Astrocyte (in vitro differentiated cells and primary cell): ENCODE data around the gene LPCAT3. TPM values are rescaled to one million over a fixed set of nuclear protein-coding genes. Genes with fewer than 3 reads are reported as not detected.

Experiments
- DNase-seq: peaks from one replicate; pipeline ENCODE4 v3.0.0-alpha.2; 2010; ENCODE audit warnings: low read depth
- FAIRE-seq: peaks from 2 replicates; lab custom pipeline; 2011; peaks lifted over from hg19 to GRCh38; lab: Jason Lieb, UNC
- H2AFZ ChIP-seq: 2 replicates; pipeline ENCODE4 v1.6.0; 2012; ENCODE audit warnings: low read depth, low read length, inconsistent platforms
- H3K27ac ChIP-seq: 2 replicates; pipeline ENCODE4 v1.5.1; 2011; ENCODE audit warnings: low read depth, low read length, inconsistent platforms
- H3K27me3 ChIP-seq: 2 replicates; pipeline ENCODE4 v1.6.0; 2011; ENCODE audit warnings: low read length, inconsistent platforms; ENCODE audit not compliant: insufficient read depth
- H3K36me3 ChIP-seq: 2 replicates; pipeline ENCODE4 v1.5.1; 2011; ENCODE audit warnings: low read length, inconsistent platforms; ENCODE audit not compliant: insufficient read depth
- H3K4me1 ChIP-seq: 2 replicates; pipeline ENCODE4 v1.5.1; 2011; ENCODE audit warnings: low read length, inconsistent platforms; ENCODE audit not compliant: insufficient read depth
- H3K4me2 ChIP-seq: 2 replicates; pipeline ENCODE4 v1.6.0; 2012; ENCODE audit warnings: low read length, inconsistent platforms
- H3K4me3 ChIP-seq: 2 replicates; pipeline ENCODE4 v1.5.1; 2011; ENCODE audit warnings: low read depth, mild to moderate bottlenecking, low read length, inconsistent platforms; ENCODE audit not compliant: insufficient read depth
- H3K79me2 ChIP-seq: 2 replicates; pipeline ENCODE4 v1.6.0; 2012; ENCODE audit warnings: mild to moderate bottlenecking, low read length, inconsistent platforms; ENCODE audit not compliant: insufficient read depth
- H3K9ac ChIP-seq: 2 replicates; pipeline ENCODE4 v1.6.0; 2012; ENCODE audit warnings: mild to moderate bottlenecking, low read length, inconsistent platforms
- H3K9me3 ChIP-seq: 2 replicates; pipeline ENCODE4 v1.5.1; 2012; ENCODE audit warnings: low read depth, mild to moderate bottlenecking, low read length, inconsistent platforms; ENCODE audit not compliant: insufficient read depth
- H4K20me1 ChIP-seq: 2 replicates; pipeline ENCODE4 v1.6.0; 2012; ENCODE audit warnings: low read length, inconsistent platforms; ENCODE audit not compliant: insufficient read depth
- H3K27ac Mint-ChIP-seq: one replicate; pipeline ENCODE4 v1.8.0; 2021; ENCODE audit warnings: mild to moderate bottlenecking, mixed read lengths; ENCODE audit not compliant: unreplicated experiment
- H3K27me3 Mint-ChIP-seq: one replicate; pipeline ENCODE4 v1.8.0; 2021; ENCODE audit warnings: low read depth, mixed read lengths; ENCODE audit not compliant: unreplicated experiment
- H3K36me3 Mint-ChIP-seq: one replicate; pipeline ENCODE4 v1.8.0; 2021; ENCODE audit warnings: low read depth, mixed read lengths; ENCODE audit not compliant: unreplicated experiment
- H3K4me1 Mint-ChIP-seq: one replicate; pipeline ENCODE4 v1.8.0; 2021; ENCODE audit warnings: low read depth, mixed read lengths; ENCODE audit not compliant: unreplicated experiment
- H3K4me3 Mint-ChIP-seq: one replicate; pipeline ENCODE4 v1.8.0; 2021; ENCODE audit warnings: mild to moderate bottlenecking, moderate library complexity, mixed read lengths; ENCODE audit not compliant: unreplicated experiment
- H3K9me3 Mint-ChIP-seq: one replicate; pipeline ENCODE4 v1.8.0; 2021; ENCODE audit warnings: mild to moderate bottlenecking, mixed read lengths; ENCODE audit not compliant: unreplicated experiment
- CTCF ChIP-seq: IDR thresholded peaks from 2 replicates; pipeline ENCODE4 v1.5.1; 2011; ENCODE audit warnings: low read depth, mild to moderate bottlenecking, inconsistent platforms, low read length, moderate library complexity; ENCODE audit not compliant: insufficient read depth
- EZH2 ChIP-seq: IDR thresholded peaks from 2 replicates; pipeline ENCODE4 v1.6.1; 2012; ENCODE audit warnings: mild to moderate bottlenecking, low read length, inconsistent platforms; ENCODE audit not compliant: insufficient read depth
- total RNA-seq: library from RNA; stranded (reverse); gene quantifications from 2 replicates; pipeline ENCODE4 v1.2.1, GENCODE V29; 2021

The LPCAT3 gene
- total RNA-seq, 1 donor from 2014 or later: 26.2 TPM

DNA sequence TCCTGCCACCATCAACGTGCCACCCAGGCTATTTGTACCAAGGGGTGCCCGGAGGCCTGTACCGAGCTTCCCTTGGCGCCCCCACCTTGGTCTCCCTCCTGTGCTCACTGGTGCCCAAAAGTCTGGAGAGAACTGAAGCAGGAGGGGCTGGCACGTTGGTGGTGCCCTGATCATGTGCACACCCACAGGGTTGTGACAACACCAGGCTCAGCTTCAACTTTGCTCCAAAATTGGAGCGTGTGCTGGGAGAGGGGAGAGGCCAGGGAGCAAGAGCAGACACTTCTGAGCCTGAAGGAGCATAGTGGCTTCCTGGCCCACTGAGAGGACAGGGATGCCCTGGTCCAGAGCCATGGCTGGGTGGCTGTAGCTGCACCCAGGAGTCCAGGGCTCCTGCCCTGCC, 13.0 kb upstream of the LPCAT3 start:
- DNase-seq (no peak), FAIRE-seq (no peak)
- H3K27me3 Mint-ChIP-seq: peaks cover 4% of the 10 kb centered on the region
- Histone ChIP-seq H2AFZ (no peak overlapping the region), H3K36me3 (no peaks in the 10 kb centered on the region), H3K79me2 (no peaks in the 10 kb centered on the region), H3K27me3 (peaks cover 7% of the 10 kb centered on the region), H3K27ac (no peak overlapping the region), H3K4me2 (no peak overlapping the region), H4K20me1 (no peaks in the 10 kb centered on the region), H3K4me3 (no peak overlapping the region), H3K9ac (no peak overlapping the region), H3K4me1 (no peaks in the 10 kb centered on the region), H3K9me3 (no peaks in the 10 kb centered on the region)
- no peaks in the 10 kb centered on the region for H3K36me3 Mint-ChIP-seq
- no peaks in the 10 kb centered on the region for H3K4me1 Mint-ChIP-seq
- peaks cover 5% of the 10 kb centered on the region for H3K9me3 Mint-ChIP-seq
- H3K27ac Mint-ChIP-seq: no peak overlapping the region
- H3K4me3 Mint-ChIP-seq: no peak overlapping the region
- TF ChIP-seq CTCF (no peak), EZH2 (no peak)

DNA sequence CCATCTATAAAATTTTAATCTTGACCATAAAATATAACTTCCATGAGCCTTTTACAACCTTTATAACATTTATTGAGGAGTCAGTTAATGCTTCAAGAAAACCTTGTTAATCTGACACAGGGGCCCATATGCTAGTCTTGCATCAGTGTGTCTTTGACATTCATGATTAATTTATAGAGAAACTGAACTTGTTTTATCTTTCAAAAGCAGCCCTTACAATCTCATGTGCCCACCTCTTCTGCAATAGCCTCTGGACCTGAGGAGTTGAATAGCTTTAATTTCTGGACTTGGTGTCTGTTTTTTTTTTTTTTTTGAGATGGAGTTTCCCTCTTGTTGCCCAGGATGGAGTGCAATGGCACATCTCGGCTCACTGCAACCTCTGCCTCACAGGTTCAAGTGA, 8.6 kb upstream of the LPCAT3 start:
- no peak overlapping the region for H3K4me3 Mint-ChIP-seq
- Histone ChIP-seq H3K4me2 (no peak overlapping the region), H3K36me3 (no peaks in the 10 kb centered on the region), H2AFZ (no peak overlapping the region), H3K79me2 (no peaks in the 10 kb centered on the region), H3K4me1 (no peaks in the 10 kb centered on the region), H3K27ac (no peak overlapping the region), H3K4me3 (no peak overlapping the region), H3K27me3 (peaks cover 2% of the 10 kb centered on the region), H3K9ac (no peak overlapping the region), H3K9me3 (no peaks in the 10 kb centered on the region), H4K20me1 (no peaks in the 10 kb centered on the region)
- no peak for DNase-seq
- peaks cover 8% of the 10 kb centered on the region for H3K27me3 Mint-ChIP-seq
- H3K9me3 Mint-ChIP-seq: peaks cover 2% of the 10 kb centered on the region
- H3K36me3 Mint-ChIP-seq: no peaks in the 10 kb centered on the region
- H3K4me1 Mint-ChIP-seq: no peaks in the 10 kb centered on the region
- TF ChIP-seq EZH2 (no peak), CTCF (no peak)
- FAIRE-seq: no peak
- H3K27ac Mint-ChIP-seq: no peak overlapping the region

GRCh38 chr12:7023114-7023513, 4.8 kb upstream of the LPCAT3 start:
- Mint-ChIP-seq H3K4me3 (no peak overlapping the region), H3K9me3 (no peaks in the 10 kb centered on the region), H3K4me1 (no peaks in the 10 kb centered on the region), H3K27me3 (peaks cover 8% of the 10 kb centered on the region), H3K36me3 (no peaks in the 10 kb centered on the region), H3K27ac (no peak overlapping the region)
- FAIRE-seq: no peak
- H3K79me2 ChIP-seq: no peaks in the 10 kb centered on the region
- no peak overlapping the region for H3K4me3 ChIP-seq
- H4K20me1 ChIP-seq: no peaks in the 10 kb centered on the region
- no peak overlapping the region for H3K9ac ChIP-seq
- no peak overlapping the region for H2AFZ ChIP-seq
- no peaks in the 10 kb centered on the region for H3K36me3 ChIP-seq
- H3K4me2 ChIP-seq: no peak overlapping the region
- H3K9me3 ChIP-seq: no peaks in the 10 kb centered on the region
- H3K27ac ChIP-seq: no peak overlapping the region
- peaks cover 2% of the 10 kb centered on the region for H3K27me3 ChIP-seq
- no peak for DNase-seq
- no peak for TF ChIP-seq EZH2
- TF ChIP-seq CTCF: no peak
- no peaks in the 10 kb centered on the region for H3K4me1 ChIP-seq
